ENCODE results near the gene KIF3A. TPM values are rescaled to one million over a fixed set of nuclear protein-coding genes. Genes with fewer than 3 reads are reported as not detected.
"Not testable (repeated sequence)": the region's sequence is repeated elsewhere in the genome, so short reads cannot be mapped to it uniquely, and the experiment has no call there.

Gene KIF3A
- polyA plus RNA-seq, 1 donor, result 9.1 TPM

DNA sequence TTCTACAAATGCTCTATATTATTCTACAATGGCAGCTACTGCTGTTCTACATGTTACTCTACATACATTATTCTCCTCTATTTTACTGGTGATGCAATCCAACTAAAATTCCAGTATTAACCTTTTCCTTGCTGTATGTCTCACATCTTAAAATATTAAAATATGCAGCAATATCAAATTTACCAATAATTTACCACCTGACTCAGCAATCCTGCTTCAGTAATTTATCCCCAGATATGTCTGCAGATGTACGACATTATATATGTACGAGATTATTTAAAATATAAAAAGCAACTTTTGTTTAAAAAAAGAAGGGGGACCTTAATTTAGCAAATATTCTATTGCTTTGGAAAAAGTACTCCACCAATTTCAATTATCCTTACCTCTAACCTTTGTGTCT lies 11.6 kb downstream of the KIF3A start:
- WGBS (ENCODE audit: insufficient coverage, low lambda C conversion rate), result 100% methylated on average over 2 of the region's 2 CpGs
- Histone ChIP-seq H3K9me3 (ENCODE audit: control insufficient read depth, low read depth, low read length) (no peaks in the 10 kb centered on the region), H3K4me1 (ENCODE audit: control insufficient read depth, insufficient read depth, low read length) (no peaks in the 10 kb centered on the region), H3K27me3 (ENCODE audit: control insufficient read depth, insufficient read depth, low read length) (no peaks in the 10 kb centered on the region), H3K36me3 (ENCODE audit: control insufficient read depth, insufficient read depth, low read length) (no peaks in the 10 kb centered on the region), H3K4me3 (ENCODE audit: low read length) (no peak overlapping the region), H3K27ac (ENCODE audit: low read length) (no peak overlapping the region)
- no peak for DNase-seq

DNA sequence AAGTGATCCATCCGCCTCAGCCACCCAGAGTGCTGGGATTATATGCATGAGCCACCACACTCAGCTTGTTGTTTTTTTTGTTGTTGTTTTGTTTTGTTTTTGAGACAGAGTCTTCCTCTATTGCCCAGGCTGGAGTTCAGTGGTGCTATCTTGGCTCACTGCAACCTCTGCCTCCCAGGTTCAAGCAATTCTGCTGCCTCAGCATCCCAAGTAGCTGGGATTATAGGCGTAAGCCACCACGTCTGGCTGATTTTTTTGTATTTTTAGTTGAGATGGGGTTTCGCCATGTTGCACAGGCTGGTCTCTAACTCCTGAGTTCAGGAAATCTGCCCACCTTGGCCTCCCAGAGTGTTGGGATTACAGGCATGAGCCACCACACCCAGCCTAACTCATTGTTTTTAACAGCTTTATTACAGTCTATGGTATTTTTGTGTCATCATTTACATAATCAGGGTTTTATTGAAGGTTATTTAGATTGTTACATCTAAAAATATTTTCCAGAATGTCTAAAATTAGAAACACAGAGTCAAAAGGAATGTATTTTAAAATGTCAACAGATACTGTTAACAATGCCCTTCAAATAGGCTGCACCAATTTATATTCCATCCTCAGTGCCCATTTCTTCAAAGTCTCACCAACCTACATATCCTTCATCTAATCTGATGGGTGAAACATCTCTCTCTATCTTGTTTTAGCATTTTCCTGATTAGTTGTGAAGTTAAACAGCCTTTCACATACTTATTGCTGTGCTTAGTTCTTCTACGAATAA lies 18.6 kb downstream of the KIF3A start:
- Histone ChIP-seq H3K27me3 (ENCODE audit: control insufficient read depth, insufficient read depth, low read length) (no peaks in the 10 kb centered on the region), H3K4me3 (ENCODE audit: low read length) (no peak overlapping the region), H3K36me3 (ENCODE audit: control insufficient read depth, insufficient read depth, low read length) (peaks cover 2% of the 10 kb centered on the region), H3K4me1 (ENCODE audit: control insufficient read depth, insufficient read depth, low read length) (no peaks in the 10 kb centered on the region), H3K27ac (ENCODE audit: low read length) (no peak overlapping the region), H3K9me3 (ENCODE audit: control insufficient read depth, low read depth, low read length) (no peaks in the 10 kb centered on the region)
- no peak for DNase-seq
- 100% methylated on average over 1 of the region's 5 CpGs for WGBS (ENCODE audit: insufficient coverage, low lambda C conversion rate)

DNA sequence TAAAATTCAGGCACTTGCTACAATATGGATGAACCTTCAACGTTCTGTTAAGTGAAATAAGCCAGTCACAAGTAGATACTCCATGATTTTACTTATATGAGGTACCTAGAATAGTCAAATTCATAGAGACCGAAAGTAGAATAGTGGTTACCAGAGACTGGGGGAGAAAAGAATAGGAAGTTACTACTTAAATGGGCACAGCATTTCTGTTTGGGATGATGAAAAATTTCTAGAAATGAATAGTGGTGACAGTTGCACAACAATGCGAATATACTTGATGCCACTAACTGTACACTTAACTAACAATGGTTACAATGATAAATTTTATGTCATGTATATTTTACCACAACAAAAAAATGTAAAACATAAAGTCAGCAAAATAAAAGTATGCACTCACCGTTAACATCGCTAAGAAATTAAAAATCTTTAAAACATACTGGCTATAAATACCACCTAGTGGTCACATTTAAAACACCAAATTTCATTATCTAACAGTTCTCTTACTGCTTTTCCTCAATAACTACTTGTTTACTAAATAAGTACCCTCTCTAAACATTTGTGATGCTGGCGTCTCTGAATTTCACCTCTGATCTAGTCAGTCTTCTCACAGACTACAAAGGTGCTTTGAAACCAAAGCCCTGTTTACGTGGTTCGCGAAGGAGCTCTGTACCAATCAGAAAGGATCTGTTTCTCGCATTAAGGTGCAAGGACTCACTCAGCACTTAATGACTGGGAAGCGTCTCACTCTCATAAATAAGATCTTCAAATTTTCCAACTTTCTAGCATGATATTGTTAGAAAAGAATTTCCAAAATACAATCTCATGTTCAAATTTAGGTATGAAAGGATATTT lies 22.7 kb downstream of the KIF3A start:
- H3K4me3 ChIP-seq (ENCODE audit: low read length), result no peak overlapping the region
- DNase-seq, result peak in 1 of 2 donors; percentile 2
- 95% methylated on average over 8 of the region's 11 CpGs for WGBS (ENCODE audit: insufficient coverage, low lambda C conversion rate)
- no peaks in the 10 kb centered on the region for H3K36me3 ChIP-seq (ENCODE audit: control insufficient read depth, insufficient read depth, low read length)
- no peaks in the 10 kb centered on the region for H3K9me3 ChIP-seq (ENCODE audit: control insufficient read depth, low read depth, low read length)
- no peak overlapping the region for H3K27ac ChIP-seq (ENCODE audit: low read length)
- no peaks in the 10 kb centered on the region for H3K27me3 ChIP-seq (ENCODE audit: control insufficient read depth, insufficient read depth, low read length)
- H3K4me1 ChIP-seq (ENCODE audit: control insufficient read depth, insufficient read depth, low read length), result no peaks in the 10 kb centered on the region

DNA sequence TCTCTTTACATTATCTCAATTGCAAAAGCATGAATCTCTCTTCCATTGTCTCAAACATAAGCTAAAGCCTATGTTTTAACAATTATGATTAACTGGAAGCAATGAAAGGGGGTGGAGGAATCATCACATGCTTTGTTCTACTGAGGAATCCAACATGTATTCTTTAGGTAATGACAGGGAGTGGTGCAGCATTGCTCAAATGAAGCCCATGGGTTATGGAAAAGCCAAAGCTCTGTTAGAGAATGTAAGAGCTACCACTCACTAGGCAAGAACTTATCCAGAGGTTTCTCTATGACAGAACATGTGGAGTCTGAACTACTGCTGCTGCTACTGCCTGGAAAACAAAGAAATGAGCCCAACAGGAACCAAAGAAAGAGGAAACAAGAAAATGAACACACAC lies 28.7 kb downstream of the KIF3A start:
- DNase-seq, result no peak
- Histone ChIP-seq H3K27me3 (ENCODE audit: control insufficient read depth, insufficient read depth, low read length) (no peaks in the 10 kb centered on the region), H3K9me3 (ENCODE audit: control insufficient read depth, low read depth, low read length) (no peaks in the 10 kb centered on the region), H3K27ac (ENCODE audit: low read length) (no peak overlapping the region), H3K36me3 (ENCODE audit: control insufficient read depth, insufficient read depth, low read length) (no peaks in the 10 kb centered on the region), H3K4me3 (ENCODE audit: low read length) (no peak overlapping the region), H3K4me1 (ENCODE audit: control insufficient read depth, insufficient read depth, low read length) (no peaks in the 10 kb centered on the region)

DNA sequence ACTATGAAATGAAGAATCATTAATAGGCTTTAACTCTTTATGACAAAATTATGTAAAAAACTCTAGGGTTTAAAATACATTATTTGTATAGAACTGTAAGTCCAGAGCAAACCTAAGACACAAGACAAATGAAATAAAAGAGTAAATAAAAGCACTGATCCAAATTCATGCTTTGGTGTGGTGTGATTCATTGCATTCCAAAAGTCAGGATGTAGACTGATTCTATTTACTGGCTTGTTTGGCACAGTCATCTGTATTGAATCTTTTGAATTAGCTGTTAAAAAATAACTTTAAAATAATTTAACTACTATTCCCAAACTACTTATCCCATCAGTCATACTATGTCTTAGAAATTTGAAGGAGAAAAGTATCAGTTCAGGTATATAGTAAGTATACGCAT lies 32.5 kb downstream of the KIF3A start:
- no peaks in the 10 kb centered on the region for H3K9me3 ChIP-seq (ENCODE audit: control insufficient read depth, low read depth, low read length)
- no peaks in the 10 kb centered on the region for H3K27me3 ChIP-seq (ENCODE audit: control insufficient read depth, insufficient read depth, low read length)
- H3K4me3 ChIP-seq (ENCODE audit: low read length), result no peak overlapping the region
- no peak overlapping the region for H3K27ac ChIP-seq (ENCODE audit: low read length)
- no peak for DNase-seq
- peaks cover 8% of the 10 kb centered on the region for H3K36me3 ChIP-seq (ENCODE audit: control insufficient read depth, insufficient read depth, low read length)
- WGBS (ENCODE audit: insufficient coverage, low lambda C conversion rate), result 88% methylated on average over 1 of the region's 1 CpG
- no peaks in the 10 kb centered on the region for H3K4me1 ChIP-seq (ENCODE audit: control insufficient read depth, insufficient read depth, low read length)

DNA sequence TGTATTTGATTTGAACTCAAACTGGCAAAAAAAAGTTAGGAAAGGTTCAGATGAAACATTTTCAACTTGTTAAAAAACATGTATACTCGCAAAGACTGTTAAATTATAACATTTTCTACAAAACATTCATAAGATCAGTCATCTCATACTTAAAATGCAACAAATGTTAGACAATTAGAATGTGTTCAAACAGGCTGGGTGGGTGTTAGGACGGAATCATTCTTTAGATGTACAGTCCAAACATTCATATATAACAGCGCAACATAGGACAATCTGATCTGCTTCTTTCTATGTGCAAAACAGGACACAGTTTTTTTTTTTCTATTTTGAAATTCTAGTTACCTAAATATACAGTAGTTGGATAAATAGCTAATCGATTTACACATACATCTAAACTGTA lies 41.4 kb downstream of the KIF3A start:
- Histone ChIP-seq H3K27ac (ENCODE audit: low read length) (no peak overlapping the region), H3K4me3 (ENCODE audit: low read length) (no peak overlapping the region), H3K27me3 (ENCODE audit: control insufficient read depth, insufficient read depth, low read length) (no peaks in the 10 kb centered on the region), H3K9me3 (ENCODE audit: control insufficient read depth, low read depth, low read length) (no peaks in the 10 kb centered on the region), H3K4me1 (ENCODE audit: control insufficient read depth, insufficient read depth, low read length) (no peaks in the 10 kb centered on the region), H3K36me3 (ENCODE audit: control insufficient read depth, insufficient read depth, low read length) (peaks cover 8% of the 10 kb centered on the region)
- DNase-seq, result no peak
- 100% methylated on average over 2 of the region's 4 CpGs for WGBS (ENCODE audit: insufficient coverage, low lambda C conversion rate)

DNA sequence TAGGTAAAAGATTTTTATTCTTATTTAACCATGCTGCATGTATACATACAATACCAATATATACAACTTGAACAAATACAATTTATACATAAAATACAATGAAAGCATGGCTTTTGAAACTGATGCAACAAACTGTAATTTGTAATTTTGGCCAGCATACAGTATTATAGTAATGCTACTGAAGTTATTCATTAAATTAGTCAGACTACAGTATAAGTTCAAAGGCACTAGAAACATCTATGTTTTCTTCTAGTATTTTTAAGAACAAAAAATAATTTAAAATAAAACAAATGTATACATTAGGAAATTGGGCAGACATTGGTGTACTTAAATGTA lies 44.7 kb downstream of the KIF3A start:
- no peaks in the 10 kb centered on the region for H3K9me3 ChIP-seq (ENCODE audit: control insufficient read depth, low read depth, low read length)
- no peak for DNase-seq
- H3K27ac ChIP-seq (ENCODE audit: low read length), result no peak overlapping the region
- H3K36me3 ChIP-seq (ENCODE audit: control insufficient read depth, insufficient read depth, low read length), result peaks cover 2% of the 10 kb centered on the region
- H3K27me3 ChIP-seq (ENCODE audit: control insufficient read depth, insufficient read depth, low read length), result no peaks in the 10 kb centered on the region
- H3K4me1 ChIP-seq (ENCODE audit: control insufficient read depth, insufficient read depth, low read length), result no peaks in the 10 kb centered on the region
- no peak overlapping the region for H3K4me3 ChIP-seq (ENCODE audit: low read length)

DNA sequence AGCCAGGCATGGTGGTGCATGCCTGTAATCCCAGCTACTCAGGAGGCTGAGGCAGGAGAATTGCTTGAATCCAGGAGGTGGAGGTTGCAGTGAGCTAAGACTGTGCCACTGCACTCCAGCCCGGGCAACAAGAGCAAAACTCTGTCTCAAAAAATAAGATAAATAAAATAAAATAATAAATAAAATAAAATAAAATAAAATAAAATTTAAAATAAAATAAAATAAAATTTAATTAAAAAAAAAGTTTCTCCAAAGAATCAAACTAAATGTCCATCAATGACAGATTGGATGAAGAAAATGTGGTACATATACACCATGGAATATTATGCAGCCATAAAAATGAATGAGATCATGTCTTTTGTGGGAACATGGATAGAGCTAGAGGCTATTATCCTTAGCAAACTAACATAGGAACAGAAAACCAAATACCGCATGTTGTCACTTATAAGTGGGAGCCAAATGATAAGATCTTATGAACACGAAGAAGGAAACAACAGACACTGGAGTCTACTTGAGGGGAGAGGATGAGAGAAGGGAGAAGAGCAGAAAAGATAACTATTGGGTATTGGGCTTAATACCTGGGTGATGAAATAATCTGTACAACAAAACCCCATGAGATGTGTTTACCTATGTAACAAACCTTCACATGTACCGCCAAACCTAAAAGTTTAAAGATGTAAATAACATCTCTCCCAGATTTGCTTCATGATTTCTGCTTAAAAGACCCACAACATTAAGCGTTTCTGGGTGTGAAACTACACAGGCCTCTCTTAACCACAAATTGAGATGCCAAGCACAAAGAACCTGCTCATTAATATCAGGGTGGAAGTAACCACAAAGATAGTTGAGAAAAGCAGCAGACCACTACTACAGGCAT lies 45.4 kb downstream of the KIF3A start:
- not testable (repeated sequence) for H3K4me1 ChIP-seq (ENCODE audit: control insufficient read depth, insufficient read depth, low read length); H3K4me3 ChIP-seq (ENCODE audit: low read length); H3K9me3 ChIP-seq (ENCODE audit: control insufficient read depth, low read depth, low read length); DNase-seq; H3K36me3 ChIP-seq (ENCODE audit: control insufficient read depth, insufficient read depth, low read length); H3K27ac ChIP-seq (ENCODE audit: low read length); H3K27me3 ChIP-seq (ENCODE audit: control insufficient read depth, insufficient read depth, low read length)
- WGBS (ENCODE audit: insufficient coverage, low lambda C conversion rate), result 60% methylated on average over 1 of the region's 5 CpGs

DNA sequence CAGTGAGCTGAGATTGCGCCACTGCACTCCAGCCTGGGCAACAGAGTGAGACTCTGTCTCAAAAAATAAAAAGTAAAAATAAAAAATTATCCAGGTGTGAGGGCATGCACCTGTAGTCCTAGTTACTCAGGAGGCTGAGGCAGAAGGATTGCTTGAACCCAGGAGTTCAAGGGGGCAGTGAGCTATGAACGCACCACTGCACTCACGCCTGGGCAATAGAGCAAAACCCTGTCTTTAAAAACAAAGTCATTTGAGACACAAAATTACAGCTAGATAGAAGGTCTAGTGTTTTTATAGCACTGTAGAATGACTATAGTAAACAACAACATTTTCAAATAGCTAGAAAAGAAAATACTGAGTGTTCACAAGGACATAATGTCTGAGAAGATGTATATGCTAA lies 47.2 kb downstream of the KIF3A start:
- H3K4me3 ChIP-seq (ENCODE audit: low read length), result no peak overlapping the region
- H3K27ac ChIP-seq (ENCODE audit: low read length), result no peak overlapping the region
- no peaks in the 10 kb centered on the region for H3K4me1 ChIP-seq (ENCODE audit: control insufficient read depth, insufficient read depth, low read length)
- no CpG with 5 or more reads among the region's 3 CpGs for WGBS (ENCODE audit: insufficient coverage, low lambda C conversion rate)
- no peak for DNase-seq
- no peaks in the 10 kb centered on the region for H3K36me3 ChIP-seq (ENCODE audit: control insufficient read depth, insufficient read depth, low read length)
- no peaks in the 10 kb centered on the region for H3K9me3 ChIP-seq (ENCODE audit: control insufficient read depth, low read depth, low read length)
- no peaks in the 10 kb centered on the region for H3K27me3 ChIP-seq (ENCODE audit: control insufficient read depth, insufficient read depth, low read length)

DNA sequence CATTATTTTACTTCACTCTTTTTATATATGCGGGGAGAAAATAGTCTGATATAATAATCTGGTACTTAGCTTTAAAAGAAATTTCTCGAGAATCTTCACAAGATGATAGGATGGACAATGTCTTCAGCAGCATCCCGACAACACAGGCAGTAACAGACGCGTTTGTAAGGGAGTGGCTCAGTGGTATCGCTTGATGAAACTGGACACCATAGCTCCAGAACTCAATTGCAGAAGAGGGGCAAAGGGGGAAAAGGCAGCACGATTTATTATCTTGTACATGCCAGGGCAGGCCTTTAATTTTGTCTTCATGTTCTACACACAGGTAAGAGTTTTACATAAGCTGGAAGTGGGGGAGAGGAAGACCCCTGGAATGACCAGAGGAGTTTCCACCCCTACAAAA lies 47.8 kb downstream of the KIF3A start:
- no peaks in the 10 kb centered on the region for H3K36me3 ChIP-seq (ENCODE audit: control insufficient read depth, insufficient read depth, low read length)
- H3K9me3 ChIP-seq (ENCODE audit: control insufficient read depth, low read depth, low read length), result no peaks in the 10 kb centered on the region
- H3K4me1 ChIP-seq (ENCODE audit: control insufficient read depth, insufficient read depth, low read length), result no peaks in the 10 kb centered on the region
- no peak for DNase-seq
- H3K27ac ChIP-seq (ENCODE audit: low read length), result no peak overlapping the region
- 67% methylated on average over 3 of the region's 7 CpGs for WGBS (ENCODE audit: insufficient coverage, low lambda C conversion rate)
- H3K4me3 ChIP-seq (ENCODE audit: low read length), result no peak overlapping the region
- no peaks in the 10 kb centered on the region for H3K27me3 ChIP-seq (ENCODE audit: control insufficient read depth, insufficient read depth, low read length)

Data from large intestine (tissue), 3 donors.